GM23338 (cell line): ENCODE data around the gene PCBP3. TPM values are rescaled to one million over a fixed set of nuclear protein-coding genes. Genes with fewer than 3 reads are reported as not detected.

ENCODE experiments used
- ATAC-seq: fragments of 200-7000 bp; cut with Tn5 transposase; 3 replicates; pipeline ENCODE4 v1.9.1; 2020
- DNase-seq: peaks from one replicate; pipeline ENCODE4 v3.0.0-alpha.2; 2015; ENCODE audit warnings: low spot score
- H2AFZ ChIP-seq: fragments of 200-600 bp; sonication (generic); 2 replicates; pipeline ENCODE4 v1.8.0; 2016; ENCODE audit warnings: antibody characterized with exemption, mild to moderate bottlenecking, moderate library complexity
- H3F3A ChIP-seq: fragments of 200-600 bp; sonication (generic); replicated peaks from 2 replicates; pipeline ENCODE4 v1.8.0; 2017; ENCODE audit warnings: antibody characterized with exemption, mixed run types, low read depth
- H3K27ac ChIP-seq: fragments of 200-600 bp; sonication (generic); 2 replicates; pipeline ENCODE4 v1.6.1; 2016; ENCODE audit warnings: low read depth
- H3K27me3 ChIP-seq: fragments of 200-600 bp; sonication (generic); 2 replicates; pipeline ENCODE4 v1.8.0; 2016; ENCODE audit warnings: mild to moderate bottlenecking, mixed run types, moderate library complexity; ENCODE audit not compliant: insufficient read depth
- H3K36me3 ChIP-seq: fragments of 200-600 bp; sonication (generic); 2 replicates; pipeline ENCODE4 v1.8.0; 2016; ENCODE audit warnings: mild to moderate bottlenecking; ENCODE audit not compliant: insufficient read depth
- H3K4me1 ChIP-seq: fragments of 200-600 bp; sonication (generic); 2 replicates; pipeline ENCODE4 v1.8.0; 2016; ENCODE audit warnings: mild to moderate bottlenecking, moderate library complexity; ENCODE audit not compliant: insufficient read depth
- H3K4me2 ChIP-seq: fragments of 200-600 bp; sonication (generic); 2 replicates; pipeline ENCODE4 v1.7.1; 2017; ENCODE audit warnings: mixed run types
- H3K4me3 ChIP-seq: fragments of 200-600 bp; sonication (generic); 2 replicates; pipeline ENCODE4 v1.6.1; 2016; ENCODE audit warnings: mixed run types
- H3K79me2 ChIP-seq: fragments of 200-600 bp; sonication (generic); replicated peaks from 2 replicates; pipeline ENCODE4 v1.8.0; 2017; ENCODE audit warnings: mild to moderate bottlenecking; ENCODE audit not compliant: insufficient read depth
- H3K9me2 ChIP-seq: fragments of 200-600 bp; sonication (generic); 2 replicates; pipeline ENCODE4 v1.8.0; 2017; ENCODE audit not compliant: insufficient read depth
- H4K20me1 ChIP-seq: fragments of 200-600 bp; sonication (generic); replicated peaks from 2 replicates; pipeline ENCODE4 v1.8.0; 2017; ENCODE audit warnings: mild to moderate bottlenecking; ENCODE audit not compliant: insufficient read depth
- H3K27ac Mint-ChIP-seq: 2 replicates; pipeline ENCODE4 v1.8.0; 2020; ENCODE audit warnings: inconsistent platforms, mild to moderate bottlenecking, moderate library complexity, mixed read lengths
- H3K27me3 Mint-ChIP-seq: 3 replicates; pipeline ENCODE4 v1.8.0; 2022; ENCODE audit warnings: low read depth, mild to moderate bottlenecking, moderate library complexity, mixed read lengths, inconsistent platforms; ENCODE audit not compliant: insufficient read depth, poor library complexity
- H3K36me3 Mint-ChIP-seq: 3 replicates; pipeline ENCODE4 v1.8.0; 2021; ENCODE audit warnings: low read depth, mild to moderate bottlenecking, inconsistent platforms, moderate library complexity, mixed read lengths
- H3K4me1 Mint-ChIP-seq: 3 replicates; pipeline ENCODE4 v1.8.0; 2020; ENCODE audit warnings: mild to moderate bottlenecking, inconsistent platforms, mixed read lengths
- H3K4me3 Mint-ChIP-seq: 3 replicates; pipeline ENCODE4 v1.8.0; 2021; ENCODE audit warnings: moderate library complexity, mild to moderate bottlenecking, inconsistent platforms, mixed read lengths
- H3K9me3 Mint-ChIP-seq: 3 replicates; pipeline ENCODE4 v1.8.0; 2020; ENCODE audit warnings: moderate library complexity, mild to moderate bottlenecking, inconsistent platforms, mixed read lengths
- CREB1 ChIP-seq: fragments of 250-450 bp; sonication (Bioruptor Pico); IDR thresholded peaks from 2 replicates; pipeline ENCODE4 v1.5.0; 2020; ENCODE audit warnings: low read depth, mild to moderate bottlenecking, moderate library complexity
- ETS1 ChIP-seq: IDR thresholded peaks from 2 replicates; pipeline ENCODE4 v1.6.1; 2016; ENCODE audit warnings: antibody characterized with exemption
- EZH2 ChIP-seq: fragments of 200-600 bp; sonication (generic); IDR thresholded peaks from one replicate; pipeline ENCODE4 v1.8.0; 2017; ENCODE audit warnings: antibody characterized with exemption, mild to moderate bottlenecking, low read depth; ENCODE audit not compliant: unreplicated experiment
- EZH2phosphoT487 ChIP-seq: fragments of 200-600 bp; sonication (generic); IDR thresholded peaks from one replicate; pipeline ENCODE4 v1.8.1; 2018; ENCODE audit warnings: antibody characterized with exemption; ENCODE audit not compliant: unreplicated experiment
- POLR2AphosphoS5 ChIP-seq: IDR thresholded peaks from 2 replicates; pipeline ENCODE4 v1.6.1; 2016; ENCODE audit warnings: antibody characterized with exemption, low read depth
- REST ChIP-seq: IDR thresholded peaks from one replicate; pipeline ENCODE4 v1.6.1; 2018; ENCODE audit warnings: antibody characterized with exemption; ENCODE audit not compliant: unreplicated experiment
- STAT1 ChIP-seq: IDR thresholded peaks from one replicate; pipeline ENCODE4 v1.6.1; 2016; ENCODE audit warnings: antibody characterized with exemption; ENCODE audit not compliant: unreplicated experiment
- ZNF114 ChIP-seq: fragments of 250-450 bp; sonication (Bioruptor Pico); IDR thresholded peaks from 2 replicates; pipeline ENCODE4 v1.5.0; 2020; ENCODE audit warnings: mild to moderate bottlenecking, moderate library complexity
- ZNF331 ChIP-seq: fragments of 250-450 bp; sonication (Bioruptor Pico); IDR thresholded peaks from 2 replicates; pipeline ENCODE4 v1.5.0; 2020; ENCODE audit warnings: low read depth, mild to moderate bottlenecking, moderate library complexity
- ZNF462 ChIP-seq: fragments of 250-450 bp; sonication (Bioruptor Pico); IDR thresholded peaks from 2 replicates; pipeline ENCODE4 v1.5.0; 2020; ENCODE audit warnings: mild to moderate bottlenecking, moderate library complexity
- polyA plus RNA-seq: library from polyadenylated mRNA; unstranded; fragments of >200 nt; fragmentation: Nextera tagmentation; extraction: Ambion mirVana; gene quantifications from 2 replicates; pipeline ENCODE4 v1.2.1, GENCODE V29; 2016
- total RNA-seq: library from RNA; depleted of rRNA; stranded (reverse); fragments of >200 nt; shearing (Covaris generic); gene quantifications from 2 replicates; pipeline ENCODE4 v1.2.3, GENCODE V29; 2014

PCBP3 gene
- total and polyA plus RNA-seq, 2 experiments from 2014 or later: 7.1 to 9.1 TPM

- no peak overlapping the region for H3K27ac Mint-ChIP-seq
- no peaks in the 10 kb centered on the region for H3F3A ChIP-seq
- no peak overlapping the region for H3K4me3 ChIP-seq
- no peak for TF ChIP-seq ETS1
- TF ChIP-seq EZH2phosphoT487: no peak
- no peaks in the 10 kb centered on the region for H3K4me1 Mint-ChIP-seq
- H3K4me2 ChIP-seq: no peak overlapping the region
- ATAC-seq (no peak), DNase-seq (no peak)
- H3K27me3 Mint-ChIP-seq: peaks cover 8% of the 10 kb centered on the region
- no peak overlapping the region for H3K4me3 Mint-ChIP-seq
- H3K27ac ChIP-seq: no peak overlapping the region
- H3K36me3 Mint-ChIP-seq: peaks cover 2% of the 10 kb centered on the region; the same call in 1 of the 3 replicates
- no peak overlapping the region for H2AFZ ChIP-seq
- H3K27me3 ChIP-seq: no peaks in the 10 kb centered on the region
- H4K20me1 ChIP-seq: no peaks in the 10 kb centered on the region
- H3K9me3 Mint-ChIP-seq: peaks cover 3% of the 10 kb centered on the region; the same call in 2 of the 3 replicates
- no peaks in the 10 kb centered on the region for H3K4me1 ChIP-seq
- H3K36me3 ChIP-seq: no peaks in the 10 kb centered on the region
- no peaks in the 10 kb centered on the region for H3K9me2 ChIP-seq
- no peaks in the 10 kb centered on the region for H3K79me2 ChIP-seq
These were observed 138.2 kb downstream of the PCBP3 start for GRCh38 chr21:45781741-45782140.

GRCh38 chr21:45786660-45787059 is 143.1 kb downstream of the PCBP3 start:
- Histone ChIP-seq H3F3A (no peaks in the 10 kb centered on the region), H3K27me3 (no peaks in the 10 kb centered on the region), H3K9me2 (no peaks in the 10 kb centered on the region), H3K27ac (no peak overlapping the region), H3K79me2 (no peaks in the 10 kb centered on the region), H4K20me1 (no peaks in the 10 kb centered on the region), H3K36me3 (no peaks in the 10 kb centered on the region), H3K4me3 (no peak overlapping the region), H2AFZ (no peak overlapping the region), H3K4me1 (no peaks in the 10 kb centered on the region), H3K4me2 (no peak overlapping the region)
- DNase-seq (no peak), ATAC-seq (no peak)
- no peak overlapping the region for H3K27ac Mint-ChIP-seq
- H3K4me1 Mint-ChIP-seq: no peaks in the 10 kb centered on the region
- H3K4me3 Mint-ChIP-seq: no peak overlapping the region
- peaks cover 7% of the 10 kb centered on the region; the same call in 2 of the 3 replicates for H3K36me3 Mint-ChIP-seq
- H3K9me3 Mint-ChIP-seq: no peaks in the 10 kb centered on the region; the same call in 1 of the 3 replicates
- H3K27me3 Mint-ChIP-seq: peaks cover 7% of the 10 kb centered on the region
- no peak for TF ChIP-seq REST
- no peak for TF ChIP-seq ZNF331 (CRISPR knock-in tag)
- no peak for TF ChIP-seq ZNF462
- TF ChIP-seq ETS1: no peak
- TF ChIP-seq ZNF114 (CRISPR knock-in tag): no peak
- no peak for TF ChIP-seq CREB1 (CRISPR knock-in tag)
- TF ChIP-seq POLR2AphosphoS5: no peak
- TF ChIP-seq EZH2phosphoT487: no peak
- TF ChIP-seq STAT1: no peak
- no peak for TF ChIP-seq EZH2
